GM10847 (cell line): Measurements from ENCODE around the gene METAP2.

Source experiments
- POLR2A ChIP-seq: IDR thresholded peaks from 2 replicates; pipeline ENCODE4 v1.6.1; 2011; ENCODE audit not compliant: insufficient read length; ENCODE audit errors: extremely low read depth

The METAP2 gene

GRCh38 chr12:95504140-95504539 lies 30.2 kb downstream of the METAP2 start:
- no peak for TF ChIP-seq POLR2A

DNA sequence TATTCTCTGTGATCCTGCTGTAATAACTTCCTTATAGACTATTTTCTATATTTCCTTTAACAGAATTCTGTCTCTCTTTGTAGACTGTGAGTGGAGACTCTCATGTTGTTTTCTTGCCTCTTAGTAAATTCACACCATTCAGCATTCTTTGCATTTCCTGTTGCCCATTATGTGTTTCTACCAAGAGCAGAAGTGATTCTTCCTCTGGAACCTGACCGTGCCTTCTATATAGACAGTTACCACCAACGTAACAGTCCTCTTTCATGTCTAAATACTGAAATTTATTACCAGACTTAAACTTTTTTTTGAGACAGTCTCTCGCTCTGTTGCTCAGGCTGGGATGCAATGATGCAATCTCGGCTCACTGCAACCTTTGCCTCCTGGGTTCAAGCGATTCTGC lies 31.1 kb downstream of the METAP2 start:
- TF ChIP-seq POLR2A, result no peak

DNA sequence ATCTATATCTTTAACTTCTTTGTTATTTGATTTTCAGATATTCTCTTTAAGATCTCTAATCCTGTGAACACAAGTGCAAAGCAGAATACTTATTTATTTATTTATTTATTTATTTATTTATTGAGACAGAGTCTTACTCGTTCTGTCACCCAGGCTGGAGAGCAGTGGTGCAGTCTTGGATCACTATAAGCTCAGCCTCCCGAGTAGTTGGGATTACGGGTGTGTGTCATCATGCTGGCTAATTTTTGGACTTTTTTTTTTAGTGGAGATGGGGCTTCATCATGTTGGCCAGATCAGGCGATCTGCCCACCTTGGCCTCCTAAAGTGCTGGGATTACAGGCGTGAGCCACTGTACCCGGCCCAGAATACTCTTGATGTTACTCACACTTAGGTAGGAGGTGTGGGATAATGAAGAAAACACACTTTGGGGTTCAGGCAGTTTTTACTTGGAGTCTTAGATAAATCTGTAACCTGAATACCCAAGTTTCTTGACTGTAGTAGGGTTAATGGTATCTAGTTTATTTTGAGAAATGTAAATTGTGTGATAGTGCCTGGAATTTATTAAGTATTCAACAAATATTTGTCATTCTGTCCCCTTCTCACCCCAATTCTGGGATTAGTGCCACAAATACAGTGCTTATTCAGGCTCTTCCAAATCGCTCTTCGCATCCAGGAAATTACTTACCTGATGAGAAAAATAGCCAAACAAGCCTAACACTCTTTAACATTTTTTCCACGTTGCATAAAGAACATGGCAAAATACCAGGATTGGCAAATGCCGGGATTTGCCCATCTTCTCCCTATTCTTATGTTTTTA lies 33.0 kb downstream of the METAP2 start:
- TF ChIP-seq POLR2A, result no peak

DNA sequence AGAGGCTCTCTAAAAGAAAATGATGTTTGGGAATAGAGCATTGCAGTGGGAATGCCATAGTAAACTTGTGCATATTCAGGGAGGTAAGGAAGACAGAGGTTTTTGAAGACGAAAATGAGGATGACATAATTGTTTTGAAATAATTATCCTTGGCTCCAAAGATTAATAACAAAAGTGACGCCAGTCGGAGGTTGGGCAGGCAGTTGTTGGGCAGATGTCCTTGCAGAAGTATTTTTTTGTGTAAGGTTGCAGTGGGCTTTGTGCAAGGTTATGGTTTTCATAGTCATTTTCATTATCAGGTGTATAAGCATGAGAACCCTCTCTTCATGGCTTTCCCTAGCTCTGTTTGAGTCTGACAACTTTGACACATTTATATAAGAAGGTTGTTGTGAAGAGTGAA lies 35.3 kb downstream of the METAP2 start:
- TF ChIP-seq POLR2A, result no peak

DNA sequence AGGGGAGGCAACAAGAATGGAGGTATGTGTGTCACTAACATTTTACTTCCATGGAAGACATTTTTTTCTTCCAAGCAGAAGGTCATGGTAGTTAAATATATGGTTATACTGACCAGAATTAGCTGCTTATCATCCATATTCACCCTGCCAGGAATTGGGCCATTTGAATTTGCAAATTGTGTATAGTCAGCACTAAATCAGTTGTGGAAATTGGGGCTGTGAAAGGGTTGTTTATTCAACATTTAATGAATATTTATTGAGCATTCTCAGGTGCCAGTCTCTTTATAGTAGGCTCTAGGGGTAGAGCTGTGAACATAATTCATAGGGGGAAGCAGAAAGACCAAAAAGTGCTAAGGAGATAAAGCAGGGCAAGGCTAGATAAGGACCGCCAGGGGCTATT lies 38.0 kb downstream of the METAP2 start:
- no peak for TF ChIP-seq POLR2A

GRCh38 chr12:95513599-95513998 lies 39.6 kb downstream of the METAP2 start:
- no peak for TF ChIP-seq POLR2A

DNA sequence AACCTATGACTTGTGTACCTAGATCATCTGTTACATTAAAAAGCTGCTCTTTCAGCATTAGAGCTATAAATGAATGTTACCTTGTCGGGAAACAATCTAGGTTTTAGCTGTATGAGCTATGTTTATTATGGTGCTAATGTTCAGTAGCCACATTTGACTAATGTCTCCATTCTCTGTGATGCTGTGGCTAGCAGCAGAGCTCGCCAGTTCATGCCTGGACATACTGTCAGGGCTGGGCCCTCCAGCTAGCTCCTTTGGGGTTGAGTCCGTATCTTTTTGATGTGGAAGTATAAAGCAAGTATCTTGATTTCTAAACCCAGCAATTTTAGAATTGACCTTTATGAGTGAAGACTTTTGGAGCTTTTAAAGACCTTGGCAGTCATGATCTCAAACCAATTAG lies 41.2 kb downstream of the METAP2 start:
- no peak for TF ChIP-seq POLR2A

- no peak for TF ChIP-seq POLR2A
These were observed 42.8 kb downstream of the METAP2 start for GRCh38 chr12:95516757-95517156.

GRCh38 chr12:95517246-95517645 lies 43.3 kb downstream of the METAP2 start:
- TF ChIP-seq POLR2A, result no peak

DNA sequence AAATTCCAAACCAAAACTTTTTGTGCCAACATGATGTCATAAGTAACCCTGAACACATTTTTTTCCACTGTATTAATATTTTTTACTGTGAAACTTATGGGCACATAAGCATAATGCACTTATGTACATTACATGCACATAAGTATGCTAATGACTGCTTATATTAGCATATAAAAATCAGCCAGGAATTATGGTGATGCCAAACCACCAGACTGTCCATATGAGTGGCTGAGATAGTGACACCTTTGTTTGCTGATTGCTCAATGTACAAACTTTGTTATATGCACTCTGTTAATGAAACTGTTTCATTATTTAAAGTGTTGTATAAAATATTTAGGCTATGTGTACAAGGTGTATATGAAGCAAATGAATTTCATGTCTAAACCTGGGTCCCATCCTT lies 45.0 kb downstream of the METAP2 start:
- no peak for TF ChIP-seq POLR2A

DNA sequence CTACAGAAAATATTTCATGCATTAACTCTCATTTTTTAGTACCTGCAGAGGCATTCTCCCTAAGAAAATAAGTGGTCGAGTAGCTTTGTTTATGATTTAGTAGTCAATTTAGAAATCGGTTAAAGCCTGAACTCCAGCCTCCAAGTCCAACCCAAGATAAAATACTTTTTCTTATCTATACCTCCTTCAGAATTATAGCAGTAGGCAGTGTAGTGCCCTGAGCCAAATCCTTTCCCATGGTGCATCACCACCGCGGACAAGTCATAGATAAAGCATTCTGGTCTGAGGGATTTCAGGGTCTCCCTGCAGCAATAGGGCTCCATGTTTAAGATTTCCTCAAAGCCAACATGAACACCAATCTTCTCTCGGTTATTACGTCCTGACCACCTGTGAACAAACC lies 46.9 kb downstream of the METAP2 start:
- TF ChIP-seq POLR2A, result no peak

GRCh38 chr12:95522692-95523091 lies 48.7 kb downstream of the METAP2 start:
- no peak for TF ChIP-seq POLR2A

GRCh38 chr12:95528431-95528830 lies 54.5 kb downstream of the METAP2 start:
- no peak for TF ChIP-seq POLR2A

- no peak for TF ChIP-seq POLR2A
These were observed 55.8 kb downstream of the METAP2 start for GRCh38 chr12:95529693-95530225.

GRCh38 chr12:95532851-95533250 lies 58.9 kb downstream of the METAP2 start:
- no peak for TF ChIP-seq POLR2A

- TF ChIP-seq POLR2A, result no peak
These were observed 60.0 kb downstream of the METAP2 start for GRCh38 chr12:95533985-95534384.

DNA sequence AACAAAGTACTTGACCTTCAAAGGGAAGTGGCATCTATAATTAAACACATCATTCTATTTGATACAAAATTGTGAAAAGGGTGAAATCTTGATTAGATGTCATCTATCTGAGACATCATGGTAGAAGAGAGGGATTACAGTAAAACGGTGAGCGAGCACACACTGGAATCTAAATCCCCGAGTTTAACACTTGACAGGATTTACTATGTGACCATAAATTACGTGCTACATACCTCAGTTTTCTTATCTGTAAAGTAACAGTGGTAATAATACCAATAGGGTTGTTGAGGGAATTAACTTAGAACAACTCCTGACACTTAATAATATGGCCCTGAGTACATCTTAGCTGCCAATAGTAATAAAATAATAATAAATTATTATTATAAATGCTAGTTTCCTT lies 64.1 kb downstream of the METAP2 start:
- no peak for TF ChIP-seq POLR2A
